Measurements from ENCODE around the gene YAE1.
"Not testable (repeated sequence)": the region's sequence is repeated elsewhere in the genome, so short reads cannot be mapped to it uniquely, and the experiment has no call there.

Gene YAE1

GRCh38 chr7:39566023-39566921 is at the start of gene YAE1:
TSS of gene YAE1 (plus strand) at chr7:39566404. CDS start at chr7:39566419, 15 bp downstream.
- peak; percentile 51 to 75 (median 56) for DNase-seq

- no peak for DNase-seq
Observed at GRCh38 chr7:39516498-39516897, 49.7 kb upstream of the YAE1 start.

- no peak for DNase-seq
Observed at GRCh38 chr7:39517240-39517639, 49.0 kb upstream of the YAE1 start.

GRCh38 chr7:39525926-39526325 is 40.3 kb upstream of the YAE1 start:
- no peak for DNase-seq

- DNase-seq: no peak
Observed at GRCh38 chr7:39526666-39527065, 39.5 kb upstream of the YAE1 start.

GRCh38 chr7:39527296-39527695 is 38.9 kb upstream of the YAE1 start:
- no peak for DNase-seq

- DNase-seq: no peak
Observed at GRCh38 chr7:39527951-39528350, 38.3 kb upstream of the YAE1 start.

GRCh38 chr7:39528849-39529248 is 37.4 kb upstream of the YAE1 start:
- DNase-seq: no peak

GRCh38 chr7:39529582-39529981 is 36.6 kb upstream of the YAE1 start:
- DNase-seq: no peak

GRCh38 chr7:39530971-39531370 is 35.2 kb upstream of the YAE1 start:
- DNase-seq: no peak

- no peak for DNase-seq
Observed at GRCh38 chr7:39531818-39532217, 34.4 kb upstream of the YAE1 start.

GRCh38 chr7:39532832-39533231 is 33.4 kb upstream of the YAE1 start:
- no peak for DNase-seq

- DNase-seq: no peak
Observed at GRCh38 chr7:39534599-39534998, 31.6 kb upstream of the YAE1 start.

GRCh38 chr7:39535064-39535463 is 31.1 kb upstream of the YAE1 start:
- DNase-seq: no peak

GRCh38 chr7:39535720-39536119 is 30.5 kb upstream of the YAE1 start:
- DNase-seq: no peak

- DNase-seq: no peak
Observed at GRCh38 chr7:39536951-39537350, 29.3 kb upstream of the YAE1 start.

- no peak for DNase-seq
Observed at GRCh38 chr7:39539816-39540215, 26.4 kb upstream of the YAE1 start.

- no peak for DNase-seq
Observed at GRCh38 chr7:39540320-39540719, 25.9 kb upstream of the YAE1 start.

- DNase-seq: no peak
Observed at GRCh38 chr7:39541511-39541910, 24.7 kb upstream of the YAE1 start.

- not testable (repeated sequence) for DNase-seq
Observed at GRCh38 chr7:39544774-39545173, 21.4 kb upstream of the YAE1 start.

- no peak for DNase-seq
Observed at GRCh38 chr7:39547336-39547735, 18.9 kb upstream of the YAE1 start.

- no peak for DNase-seq
Observed at GRCh38 chr7:39550411-39550810, 15.8 kb upstream of the YAE1 start.

GRCh38 chr7:39553436-39553835 is 12.8 kb upstream of the YAE1 start:
- DNase-seq: no peak

- no peak for DNase-seq
Observed at GRCh38 chr7:39554583-39555165, 11.5 kb upstream of the YAE1 start.

- DNase-seq: no peak
Observed at GRCh38 chr7:39557222-39557621, 9.0 kb upstream of the YAE1 start.

Data from activated naive CD4-positive, alpha-beta T cell (primary cell).